Measurements from ENCODE around the gene RYR1. TPM values are rescaled to one million over a fixed set of nuclear protein-coding genes. Genes with fewer than 3 reads are reported as not detected.
A peak's percentile ranks its signal among the peaks of the same experiment; 100 is the strongest.
"Not testable (repeated sequence)": the region's sequence is repeated elsewhere in the genome, so short reads cannot be mapped to it uniquely, and the experiment has no call there.

RYR1 gene
- total RNA-seq, 1 donor from 2014 or later: 7.4 TPM

GRCh38 chr19:38554676-38555141 lies 121.2 kb downstream of the RYR1 start:
- no peak overlapping the region for H3K4me3 ChIP-seq (ENCODE audit: low read depth, low read length)
- H3K36me3 ChIP-seq (ENCODE audit: control insufficient read depth, insufficient read depth, low read length): no peaks in the 10 kb centered on the region
- TF ChIP-seq CTCF (IDR thresholded peaks at IDR 0.05; ENCODE audit: insufficient read depth, low read length, severe bottlenecking): no peak
- FAIRE-seq (no peak), DNase-seq (ENCODE audit: low read depth) (no peak)
- H3K27me3 ChIP-seq (ENCODE audit: control insufficient read depth, insufficient read depth, low read length): no peaks in the 10 kb centered on the region

DNA sequence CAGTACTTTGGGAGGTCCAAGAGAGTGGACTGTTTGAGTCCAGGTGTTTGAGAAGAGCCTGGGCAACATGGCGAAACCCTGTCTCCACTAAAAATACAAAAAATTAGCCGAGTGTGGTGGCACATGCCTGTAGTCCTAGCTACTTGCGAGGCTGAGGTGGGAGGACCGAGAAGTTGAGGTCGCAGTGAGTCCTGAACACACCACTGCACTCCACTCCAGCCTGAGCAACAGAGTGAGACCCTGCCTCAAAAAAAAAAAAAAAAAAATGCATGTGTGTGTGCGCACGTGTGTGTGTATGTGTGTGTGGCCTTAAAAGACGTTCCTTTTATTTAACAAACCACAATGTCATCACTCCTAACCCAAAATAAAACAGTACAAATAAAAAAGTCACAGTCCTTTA lies 121.7 kb downstream of the RYR1 start:
- no peaks in the 10 kb centered on the region for H3K27me3 ChIP-seq (ENCODE audit: control insufficient read depth, insufficient read depth, low read length)
- no peak overlapping the region for H3K4me3 ChIP-seq (ENCODE audit: low read depth, low read length)
- no peak for TF ChIP-seq CTCF (IDR thresholded peaks at IDR 0.05; ENCODE audit: insufficient read depth, low read length, severe bottlenecking)
- no peak for FAIRE-seq
- no peaks in the 10 kb centered on the region for H3K36me3 ChIP-seq (ENCODE audit: control insufficient read depth, insufficient read depth, low read length)
- no peak for DNase-seq (ENCODE audit: low read depth)

DNA sequence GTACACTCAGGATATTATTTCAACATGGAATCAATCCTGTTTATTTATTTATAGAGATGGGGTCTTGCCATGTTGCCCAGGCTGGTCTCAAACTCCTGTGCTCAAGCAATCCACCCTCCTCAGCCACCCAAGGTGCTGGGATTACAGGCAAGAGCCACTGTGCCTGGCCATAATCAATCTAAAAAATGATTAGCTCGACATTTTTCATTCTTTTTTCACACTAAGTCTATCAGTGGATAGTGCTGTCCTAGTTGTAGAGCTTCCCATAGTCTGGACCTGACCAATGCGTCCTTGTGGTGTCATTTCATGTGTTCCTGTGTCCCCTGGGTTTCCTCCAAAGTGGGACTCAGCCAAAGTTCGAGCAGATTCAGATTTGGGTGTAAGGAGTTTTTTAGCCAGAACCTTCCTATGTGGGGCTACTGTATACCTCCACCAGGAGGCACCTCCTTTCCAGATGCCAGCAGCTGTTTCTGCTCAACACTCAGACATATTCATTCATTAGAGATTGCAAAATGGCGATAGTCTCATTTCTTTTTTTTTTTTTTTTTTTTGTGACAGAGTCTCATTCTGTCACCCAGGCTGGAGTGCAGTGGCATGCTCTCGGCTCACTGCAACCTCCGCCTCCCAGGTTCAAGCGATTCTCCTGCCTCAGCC lies 123.2 kb downstream of the RYR1 start:
- TF ChIP-seq CTCF (IDR thresholded peaks at IDR 0.05; ENCODE audit: insufficient read depth, low read length, severe bottlenecking): peak; percentile 64
- Histone ChIP-seq H3K36me3 (ENCODE audit: control insufficient read depth, insufficient read depth, low read length) (no peaks in the 10 kb centered on the region), H3K4me3 (ENCODE audit: low read depth, low read length) (no peak overlapping the region), H3K27me3 (ENCODE audit: control insufficient read depth, insufficient read depth, low read length) (no peaks in the 10 kb centered on the region)
- DNase-seq (ENCODE audit: low read depth) (peak; percentile 40), FAIRE-seq (no peak)

DNA sequence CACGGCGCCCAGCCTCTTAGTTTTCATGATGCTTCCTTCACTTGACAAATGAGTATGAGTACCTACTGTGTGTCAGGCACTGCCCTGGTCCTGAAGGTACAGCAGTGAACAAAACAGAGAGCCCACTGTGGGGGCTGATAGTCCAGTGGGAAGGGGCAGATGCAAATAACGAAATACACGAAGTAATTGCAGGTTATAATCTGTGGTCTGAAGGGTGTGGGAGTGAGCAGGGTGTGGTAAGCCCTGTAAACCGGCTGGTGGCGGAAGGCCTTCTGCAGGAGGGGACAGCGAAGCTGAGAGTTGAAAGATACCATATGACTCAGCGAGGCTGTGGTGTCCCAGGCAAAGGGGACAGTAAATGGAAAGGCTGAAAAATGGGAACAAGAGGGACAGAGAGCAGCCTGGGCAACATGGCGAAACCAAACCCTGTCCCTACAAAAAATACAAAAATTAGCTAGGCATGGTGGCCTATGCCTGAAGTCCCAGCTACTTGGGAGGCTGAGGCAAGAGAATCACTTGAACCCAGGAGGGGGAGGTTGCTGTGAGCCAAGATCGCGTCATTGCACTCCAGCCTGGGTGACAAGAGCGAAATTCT lies 123.8 kb downstream of the RYR1 start:
- Histone ChIP-seq H3K4me3 (ENCODE audit: low read depth, low read length) (no peak overlapping the region), H3K36me3 (ENCODE audit: control insufficient read depth, insufficient read depth, low read length) (no peaks in the 10 kb centered on the region), H3K27me3 (ENCODE audit: control insufficient read depth, insufficient read depth, low read length) (no peaks in the 10 kb centered on the region)
- DNase-seq (ENCODE audit: low read depth) (no peak), FAIRE-seq (no peak)
- no peak for TF ChIP-seq CTCF (IDR thresholded peaks at IDR 0.05; ENCODE audit: insufficient read depth, low read length, severe bottlenecking)

DNA sequence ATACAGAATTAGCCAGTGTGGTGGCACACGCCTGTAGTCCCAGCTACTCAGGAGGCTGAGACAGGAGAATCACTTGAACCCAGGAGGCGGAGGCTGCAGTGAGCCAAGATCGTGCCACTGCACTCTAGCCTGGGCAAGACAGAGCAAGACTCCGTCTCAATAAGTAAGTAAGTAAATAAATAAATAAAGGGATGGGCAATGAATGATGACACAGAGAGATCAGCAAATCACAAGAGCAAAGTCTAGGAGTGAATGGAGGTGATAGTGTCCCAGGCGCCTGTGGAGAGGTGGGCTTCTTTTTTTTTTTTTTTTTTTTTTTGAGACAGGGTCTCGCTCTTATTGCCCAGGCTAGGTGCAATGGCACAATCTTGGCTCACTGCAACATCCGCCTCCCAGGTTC lies 125.4 kb downstream of the RYR1 start:
- H3K4me3 ChIP-seq (ENCODE audit: low read depth, low read length); DNase-seq (ENCODE audit: low read depth); FAIRE-seq; H3K36me3 ChIP-seq (ENCODE audit: control insufficient read depth, insufficient read depth, low read length); H3K27me3 ChIP-seq (ENCODE audit: control insufficient read depth, insufficient read depth, low read length): not testable (repeated sequence)

DNA sequence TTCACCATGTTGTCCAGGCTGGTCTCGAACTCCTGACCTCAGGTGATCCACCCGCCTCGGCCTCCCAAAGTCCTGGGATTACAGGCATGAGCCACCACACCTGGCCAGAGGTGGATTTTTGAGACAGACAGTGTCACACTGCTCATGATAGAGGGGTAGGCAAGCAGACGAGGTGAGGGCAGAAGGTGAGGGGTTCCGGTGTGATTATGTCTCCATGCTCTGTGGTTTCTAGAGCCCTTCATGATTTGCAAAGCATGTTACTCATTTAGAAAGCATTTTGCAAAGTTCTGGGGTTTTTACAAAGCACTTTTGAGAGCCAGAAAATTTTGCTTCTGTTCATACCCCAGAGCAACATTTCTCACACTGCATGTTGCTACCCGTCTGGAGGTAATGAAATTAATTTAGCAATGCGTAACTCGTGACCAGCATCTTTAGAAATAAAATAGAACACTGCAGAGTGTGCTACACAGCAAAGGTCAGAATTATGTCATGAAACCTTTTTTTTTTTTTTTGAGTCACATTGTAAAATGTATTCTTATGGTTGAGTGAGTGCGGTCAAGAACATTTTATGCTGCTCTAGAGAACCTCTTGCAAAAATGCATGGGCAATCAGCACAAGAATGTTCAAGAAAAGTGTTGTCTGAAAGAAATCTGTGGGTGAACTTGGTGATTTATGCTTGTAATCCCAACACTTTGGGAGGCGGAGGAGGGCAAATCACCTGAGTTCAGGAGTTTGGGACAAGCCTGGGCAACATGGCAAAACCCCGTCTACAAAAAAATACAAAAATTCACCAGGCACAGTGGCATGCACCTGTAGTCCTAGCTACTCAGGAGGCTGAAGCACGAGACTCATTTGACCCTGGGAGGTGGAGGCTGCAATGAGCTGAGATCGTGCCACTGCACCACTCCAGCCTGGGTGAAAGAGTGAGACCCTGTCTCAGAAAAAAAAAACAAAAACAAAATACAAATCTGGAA lies 126.2 kb downstream of the RYR1 start:
- Histone ChIP-seq H3K36me3 (ENCODE audit: control insufficient read depth, insufficient read depth, low read length) (no peaks in the 10 kb centered on the region), H3K4me3 (ENCODE audit: low read depth, low read length) (no peak overlapping the region), H3K27me3 (ENCODE audit: control insufficient read depth, insufficient read depth, low read length) (no peaks in the 10 kb centered on the region)
- DNase-seq (ENCODE audit: low read depth) (peak; percentile 99), FAIRE-seq (no peak)
- TF ChIP-seq CTCF (IDR thresholded peaks at IDR 0.05; ENCODE audit: insufficient read depth, low read length, severe bottlenecking): no peak

All from bronchial epithelial cell (primary cell).